GM12875 (cell line): ENCODE data around the gene HMOX2.

Source experiments
- H3K4me3 ChIP-seq: one replicate; pipeline ENCODE4 v1.5.1; 2011; ENCODE audit warnings: low read depth, low read length, control low read depth
- TF ChIP-seq, protein P1 (sequence below): IDR thresholded peaks from 2 replicates; pipeline ENCODE4 v1.5.1; 2011; ENCODE audit warnings: low read depth, mild to moderate bottlenecking, control low read depth, inconsistent platforms, low read length, moderate library complexity, borderline replicate concordance; ENCODE audit not compliant: insufficient read depth

HMOX2 gene

DNA sequence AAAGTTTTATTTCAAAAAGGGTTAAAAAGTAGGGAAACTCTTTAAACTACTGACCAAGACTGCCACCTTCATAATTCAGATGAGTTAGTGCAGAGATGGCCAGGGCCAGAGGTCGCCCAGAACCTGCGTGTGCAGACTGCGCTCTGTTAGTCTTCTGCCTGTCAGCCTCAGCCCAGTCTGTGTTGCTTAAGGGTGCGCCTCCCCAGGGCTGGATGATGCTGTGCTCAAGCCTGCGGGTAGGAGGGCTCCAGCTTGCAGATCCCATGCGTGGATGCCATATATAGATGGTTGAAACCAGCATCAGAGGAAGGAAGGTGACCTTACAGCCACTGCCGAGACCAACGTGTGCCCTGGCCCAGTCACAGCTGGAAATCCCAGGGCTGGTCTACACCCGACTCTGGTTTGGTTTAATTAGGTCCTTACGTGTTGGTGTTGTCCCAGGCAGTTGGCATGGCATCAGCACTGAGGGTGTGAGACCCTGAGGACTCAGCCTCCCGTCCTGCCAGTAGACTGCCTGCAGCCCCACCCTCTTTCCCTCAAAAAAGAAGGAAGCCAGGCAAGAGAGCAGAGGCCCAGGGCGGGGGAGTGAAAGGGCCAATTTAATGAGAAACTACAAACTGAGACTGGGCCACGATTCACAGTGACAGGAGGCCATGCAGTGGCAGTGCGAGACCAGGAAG, 34.7 kb downstream of the HMOX2 start:
- TF ChIP-seq, protein P1, sequence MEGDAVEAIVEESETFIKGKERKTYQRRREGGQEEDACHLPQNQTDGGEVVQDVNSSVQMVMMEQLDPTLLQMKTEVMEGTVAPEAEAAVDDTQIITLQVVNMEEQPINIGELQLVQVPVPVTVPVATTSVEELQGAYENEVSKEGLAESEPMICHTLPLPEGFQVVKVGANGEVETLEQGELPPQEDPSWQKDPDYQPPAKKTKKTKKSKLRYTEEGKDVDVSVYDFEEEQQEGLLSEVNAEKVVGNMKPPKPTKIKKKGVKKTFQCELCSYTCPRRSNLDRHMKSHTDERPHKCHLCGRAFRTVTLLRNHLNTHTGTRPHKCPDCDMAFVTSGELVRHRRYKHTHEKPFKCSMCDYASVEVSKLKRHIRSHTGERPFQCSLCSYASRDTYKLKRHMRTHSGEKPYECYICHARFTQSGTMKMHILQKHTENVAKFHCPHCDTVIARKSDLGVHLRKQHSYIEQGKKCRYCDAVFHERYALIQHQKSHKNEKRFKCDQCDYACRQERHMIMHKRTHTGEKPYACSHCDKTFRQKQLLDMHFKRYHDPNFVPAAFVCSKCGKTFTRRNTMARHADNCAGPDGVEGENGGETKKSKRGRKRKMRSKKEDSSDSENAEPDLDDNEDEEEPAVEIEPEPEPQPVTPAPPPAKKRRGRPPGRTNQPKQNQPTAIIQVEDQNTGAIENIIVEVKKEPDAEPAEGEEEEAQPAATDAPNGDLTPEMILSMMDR: no peak

DNA sequence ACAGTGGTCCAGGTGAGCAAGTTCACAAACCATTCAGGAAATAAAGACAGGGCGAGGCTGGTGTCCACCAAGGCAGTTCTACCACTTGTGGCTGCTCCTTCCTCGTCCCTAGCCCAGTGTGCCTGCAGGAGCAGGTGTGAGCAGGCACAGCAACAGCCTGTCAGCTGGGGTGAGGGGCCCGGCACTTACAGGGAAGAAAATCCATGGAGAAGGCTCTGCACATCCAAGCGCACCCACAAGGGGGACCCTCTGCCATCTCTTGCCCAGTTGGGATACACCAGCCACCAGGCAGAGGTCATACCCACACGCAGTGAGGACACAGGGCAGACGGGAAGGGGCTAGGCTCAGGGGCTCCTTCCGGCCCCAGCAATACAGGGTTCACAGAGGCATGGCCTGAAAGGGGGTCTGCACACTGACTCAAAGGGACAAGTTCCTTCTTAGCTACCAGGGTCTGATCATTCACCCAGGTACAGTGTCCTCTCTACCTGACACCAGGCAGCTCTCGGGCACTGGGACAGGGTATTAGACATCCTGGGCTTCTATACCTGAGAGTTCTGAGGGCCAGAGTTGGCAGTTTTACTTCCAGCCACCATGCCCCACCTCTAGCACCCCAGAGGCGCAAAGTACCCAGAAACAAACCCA, 35.4 kb downstream of the HMOX2 start:
- TF ChIP-seq, protein P1: peak; percentile 40; the same call in 1 of the 2 replicates
- H3K4me3 ChIP-seq: no peak overlapping the region

More for the DNA sequence above, 34.7 kb downstream of the HMOX2 start:
- no peak overlapping the region for H3K4me3 ChIP-seq

DNA sequence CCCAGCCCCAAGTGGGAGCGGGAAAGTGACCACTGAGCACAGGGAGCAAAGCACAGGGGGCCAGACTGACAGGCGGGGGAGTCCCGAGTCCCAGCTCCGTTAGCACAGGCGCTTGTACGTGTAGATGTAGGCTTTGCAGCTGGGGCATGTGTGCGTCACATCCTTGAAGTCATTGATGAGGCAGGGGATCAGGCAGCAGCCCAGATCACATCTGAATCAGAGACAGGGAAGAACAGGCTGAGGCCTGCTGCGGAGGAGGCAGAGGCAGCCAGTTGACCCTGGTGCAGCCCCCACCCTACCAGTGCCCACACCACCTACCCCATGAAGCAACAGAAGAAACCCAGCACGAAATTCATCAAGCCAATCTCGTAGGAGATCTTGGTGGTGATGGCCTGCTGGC, 36.3 kb downstream of the HMOX2 start:
- no peak overlapping the region for H3K4me3 ChIP-seq
- TF ChIP-seq, protein P1: no peak

DNA sequence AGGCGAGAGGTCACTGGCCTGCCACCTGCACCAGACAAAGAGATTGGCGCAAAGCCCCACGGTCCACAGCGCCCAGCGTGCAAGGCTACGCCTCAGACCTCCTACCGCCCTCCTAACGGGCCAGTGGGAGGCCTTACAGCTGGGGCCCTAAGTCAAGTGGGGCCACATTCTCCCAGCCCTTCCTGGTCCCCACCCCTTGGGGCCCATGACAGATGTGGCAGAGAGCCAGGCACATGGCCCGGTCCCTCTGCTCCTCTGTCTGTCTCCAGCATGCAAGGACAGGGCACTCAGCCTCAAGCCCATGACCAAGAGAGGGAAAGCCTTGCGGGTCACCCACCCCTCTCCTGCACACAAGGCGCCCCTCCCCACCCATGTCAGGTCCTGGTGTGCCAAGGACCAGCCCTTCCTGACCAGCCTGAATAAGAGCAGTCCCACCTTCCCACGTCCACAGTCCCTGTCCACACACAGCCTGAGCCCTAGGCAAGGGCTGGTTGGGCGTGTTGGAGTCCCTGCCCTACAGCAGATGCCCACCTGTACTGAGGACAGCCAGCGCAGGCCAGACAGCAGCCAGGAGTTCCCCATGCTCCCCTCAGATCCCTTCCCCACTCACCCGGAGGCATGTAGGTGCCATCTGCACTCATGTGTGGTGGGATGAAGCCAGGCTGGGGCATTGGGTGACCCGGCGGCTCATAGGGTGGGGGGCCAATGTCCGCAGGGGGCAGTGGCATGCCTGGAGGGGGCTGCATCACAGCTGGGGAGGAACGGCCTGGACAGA, 37.1 kb downstream of the HMOX2 start:
- TF ChIP-seq, protein P1: no peak
- H3K4me3 ChIP-seq: no peak overlapping the region

DNA sequence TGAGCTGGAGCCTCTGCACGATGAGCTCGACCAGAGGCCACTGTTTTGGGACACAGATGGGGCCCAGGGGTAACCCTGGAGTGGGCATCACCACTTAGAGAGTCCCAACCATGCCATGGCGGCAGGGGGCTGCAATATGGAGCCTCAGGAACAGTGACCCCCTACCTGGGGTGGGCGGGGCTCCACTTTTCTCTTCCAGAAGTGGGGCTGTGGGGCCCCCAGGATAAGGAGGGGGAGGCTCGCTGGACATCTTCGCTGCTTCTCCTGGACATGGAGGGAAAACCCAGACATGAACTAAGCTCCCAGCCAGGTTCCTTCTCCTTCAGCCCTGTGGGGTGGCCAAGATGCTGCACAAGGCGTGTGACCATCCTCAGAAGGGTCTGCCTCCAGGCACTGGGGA, 37.7 kb downstream of the HMOX2 start:
- TF ChIP-seq, protein P1: no peak
- no peak overlapping the region for H3K4me3 ChIP-seq

DNA sequence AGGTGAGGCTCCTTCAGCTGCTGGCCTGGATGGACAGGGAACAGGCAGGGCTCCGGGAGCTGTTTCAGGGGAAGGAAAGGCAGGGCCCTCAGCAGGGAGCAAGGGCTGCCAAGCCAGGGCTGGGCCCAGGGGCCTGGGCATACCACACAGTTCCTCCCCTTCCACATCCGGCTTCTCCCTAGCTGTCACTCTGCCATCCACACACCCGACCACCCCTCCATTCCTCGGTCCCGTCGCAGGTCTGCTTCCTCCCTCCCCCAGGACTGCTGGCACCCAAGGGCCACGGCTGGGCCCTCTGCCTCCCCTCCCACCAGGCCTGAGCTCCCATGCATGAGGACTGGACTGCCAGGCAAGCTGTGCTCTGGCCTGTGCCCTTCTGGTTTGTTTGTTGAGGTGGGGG, 38.4 kb downstream of the HMOX2 start:
- TF ChIP-seq, protein P1: no peak
- H3K4me3 ChIP-seq: no peak overlapping the region
